ENCODE measurements around the gene SLC25A27.

SLC25A27 gene

GRCh38 chr6:46651006-46651405, 1.8 kb upstream of the SLC25A27 start:
- DNase-seq (ENCODE audit: low read depth): no peak

DNA sequence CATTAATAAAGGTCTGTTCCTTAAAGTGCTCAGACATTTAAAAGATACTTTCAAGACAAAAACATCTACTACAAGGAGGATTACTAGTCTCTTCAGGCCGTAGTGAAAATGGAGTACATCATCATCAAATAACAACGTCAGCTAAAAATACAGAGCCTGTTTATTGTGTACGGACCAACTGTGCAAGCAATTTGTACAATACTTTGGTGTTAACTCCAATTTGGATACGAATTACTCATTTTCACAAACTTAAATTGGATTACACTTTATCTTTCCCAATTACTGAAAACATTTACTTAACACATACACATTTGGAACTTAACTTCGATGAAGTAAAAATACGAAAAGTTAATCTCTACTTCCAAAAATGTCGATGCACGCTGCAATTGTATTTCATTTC, 959 bp upstream of the SLC25A27 start:
- DNase-seq (ENCODE audit: low read depth): no peak

DNA sequence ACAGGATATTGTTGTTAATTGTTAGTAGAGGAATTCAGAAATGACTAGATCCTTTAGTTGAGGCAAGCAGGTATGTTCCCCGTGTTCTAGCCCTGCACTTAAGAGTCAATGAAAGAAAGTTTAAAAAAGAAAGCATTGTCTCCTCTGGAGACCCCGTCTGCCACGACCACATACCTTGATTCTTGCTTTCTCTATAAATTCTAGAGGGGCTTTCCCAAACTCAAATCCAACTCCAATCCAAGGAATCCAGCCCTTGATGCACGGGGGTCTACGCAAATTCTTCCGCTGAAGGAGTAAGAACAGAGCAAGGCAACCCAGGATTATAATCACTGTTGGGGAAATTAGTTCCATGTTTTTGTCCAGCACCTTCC, 558 bp upstream of the SLC25A27 start:
- no peak for DNase-seq (ENCODE audit: low read depth)

- DNase-seq (ENCODE audit: low read depth): no peak
Observed at GRCh38 chr6:46653439-46654195, 842 bp downstream of the SLC25A27 start.

DNA sequence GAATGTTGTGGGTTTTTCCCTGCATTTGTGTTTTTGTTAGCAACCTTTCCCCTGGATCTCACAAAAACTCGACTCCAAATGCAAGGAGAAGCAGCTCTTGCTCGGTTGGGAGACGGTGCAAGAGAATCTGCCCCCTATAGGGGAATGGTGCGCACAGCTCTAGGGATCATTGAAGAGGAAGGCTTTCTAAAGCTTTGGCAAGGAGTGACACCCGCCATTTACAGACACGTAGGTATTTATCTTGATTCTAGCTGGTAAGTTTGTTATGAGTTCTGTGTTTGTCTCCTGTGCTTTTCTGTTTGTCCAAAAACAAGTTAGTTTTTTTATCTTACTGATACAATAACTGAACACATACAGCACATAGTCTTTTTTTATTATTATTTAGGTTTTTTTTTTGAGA, 3.0 kb downstream of the SLC25A27 start:
- no peak for DNase-seq (ENCODE audit: low read depth)

DNA sequence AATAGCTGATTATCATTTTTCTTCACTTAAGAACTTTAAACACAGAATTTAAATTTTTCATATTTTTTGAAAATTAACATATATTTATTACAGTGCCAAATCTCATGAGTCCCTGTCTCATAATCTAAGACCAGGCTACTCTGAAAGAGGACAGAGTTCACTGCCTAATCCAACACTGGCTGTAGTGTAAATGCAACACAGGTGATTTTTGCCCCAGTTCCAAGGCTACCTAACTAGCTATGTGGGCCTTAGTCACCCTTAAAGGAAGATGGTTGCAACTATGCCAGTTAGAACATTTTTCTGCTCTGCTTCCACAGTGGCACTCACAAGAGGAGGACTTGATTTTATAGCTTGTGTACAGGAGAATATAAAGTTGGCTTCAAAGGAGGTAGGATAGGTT, 4.9 kb downstream of the SLC25A27 start:
- DNase-seq (ENCODE audit: low read depth): no peak

GRCh38 chr6:46661483-46661882, 8.7 kb downstream of the SLC25A27 start:
- no peak for DNase-seq (ENCODE audit: low read depth)

GRCh38 chr6:46667377-46667776, 14.6 kb downstream of the SLC25A27 start:
- no peak for DNase-seq (ENCODE audit: low read depth)

GRCh38 chr6:46674410-46674809, 21.6 kb downstream of the SLC25A27 start:
- DNase-seq (ENCODE audit: low read depth): no peak

DNA sequence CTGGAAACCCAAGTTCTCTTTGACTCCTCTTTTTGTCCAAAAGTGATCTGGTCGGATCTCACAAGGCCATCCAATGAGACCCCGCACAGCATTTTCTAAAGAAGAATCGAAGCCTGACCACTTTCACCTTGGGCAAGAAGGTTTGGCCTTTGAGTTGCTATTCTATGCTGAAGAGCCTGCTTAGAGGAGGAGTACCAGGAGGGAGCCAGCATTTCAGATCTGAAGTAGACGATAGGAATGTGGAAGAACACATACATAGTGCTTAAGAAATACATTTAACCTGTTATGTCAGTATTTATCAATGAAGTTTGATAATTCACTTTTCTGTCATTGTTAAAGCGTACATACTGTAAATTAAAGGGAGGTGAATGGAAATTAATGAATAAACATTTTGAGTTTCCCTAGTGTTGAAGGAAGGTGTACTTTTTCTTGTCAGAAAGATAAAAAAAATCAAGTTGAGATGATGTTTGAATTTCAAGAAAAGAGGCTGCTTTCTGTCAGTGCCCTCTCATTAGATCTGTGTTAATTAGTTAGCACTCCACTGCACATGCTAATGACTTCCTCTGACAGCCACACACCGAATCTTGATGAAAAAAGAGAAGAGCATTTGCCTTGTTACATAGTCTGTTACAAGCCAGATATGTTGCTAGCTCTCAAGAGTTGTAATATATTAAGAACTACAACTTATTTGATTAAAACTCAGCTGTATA, 24.0 kb downstream of the SLC25A27 start:
- DNase-seq (ENCODE audit: low read depth): no peak

GRCh38 chr6:46677314-46677654, 24.5 kb downstream of the SLC25A27 start:
- DNase-seq (ENCODE audit: low read depth): no peak

DNA sequence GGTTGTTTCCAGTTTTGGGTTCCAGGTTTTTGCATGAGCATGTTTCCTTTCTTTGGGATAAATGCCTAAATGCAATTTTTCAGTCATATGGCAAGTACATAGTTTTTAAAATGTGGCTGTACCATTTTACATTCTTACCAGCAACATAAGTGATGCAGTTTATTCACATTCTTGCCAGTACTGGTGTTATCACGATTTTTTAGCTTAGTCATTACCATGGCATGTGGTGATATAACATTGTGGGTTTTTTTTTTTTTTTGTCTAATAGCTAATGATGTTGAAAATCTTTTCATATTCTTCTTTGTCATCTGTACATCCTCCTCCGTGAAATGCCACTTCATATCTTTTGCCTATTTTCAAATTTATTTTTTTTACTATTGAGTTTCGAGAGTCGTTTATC, 32.0 kb downstream of the SLC25A27 start:
- DNase-seq (ENCODE audit: low read depth): no peak

GRCh38 chr6:46687619-46688097, 34.9 kb downstream of the SLC25A27 start, which contains the start of gene TDRD6:
TDRD6 (plus strand) TSS chr6:46687885; CDS start chr6:46688129, 244 bp downstream.
- no peak for DNase-seq (ENCODE audit: low read depth)

DNA sequence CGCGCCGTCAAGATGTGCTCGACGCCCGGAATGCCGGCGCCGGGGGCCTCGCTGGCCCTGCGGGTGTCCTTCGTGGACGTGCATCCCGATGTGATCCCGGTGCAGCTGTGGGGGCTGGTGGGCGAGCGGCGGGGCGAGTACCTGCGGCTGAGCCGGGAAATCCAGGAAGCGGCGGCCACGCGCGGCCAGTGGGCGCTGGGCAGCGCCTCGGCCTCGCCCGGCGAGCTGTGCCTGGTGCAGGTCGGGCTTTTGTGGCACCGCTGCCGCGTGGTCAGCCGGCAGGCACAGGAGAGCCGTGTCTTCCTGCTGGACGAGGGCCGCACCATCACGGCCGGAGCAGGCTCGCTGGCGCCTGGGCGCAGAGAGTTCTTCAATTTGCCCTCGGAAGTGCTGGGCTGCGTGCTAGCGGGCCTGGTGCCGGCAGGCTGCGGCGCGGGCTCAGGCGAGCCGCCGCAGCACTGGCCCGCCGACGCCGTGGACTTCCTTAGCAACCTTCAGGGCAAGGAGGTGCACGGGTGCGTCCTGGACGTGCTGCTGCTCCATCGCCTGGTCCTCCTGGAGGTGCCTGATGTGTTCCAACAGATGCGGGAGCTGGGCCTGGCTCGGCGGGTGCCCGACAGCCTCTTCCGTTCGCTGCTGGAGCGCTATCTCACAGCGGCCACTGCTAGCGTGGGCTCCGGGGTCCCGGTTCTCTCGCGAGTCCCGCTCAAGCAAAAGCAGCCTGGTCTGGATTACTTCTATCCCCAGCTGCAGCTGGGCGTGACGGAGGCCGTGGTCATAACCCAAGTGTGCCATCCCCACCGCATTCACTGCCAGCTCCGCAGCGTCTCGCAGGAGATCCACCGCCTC, 35.6 kb downstream of the SLC25A27 start:
- DNase-seq (ENCODE audit: low read depth): no peak

DNA sequence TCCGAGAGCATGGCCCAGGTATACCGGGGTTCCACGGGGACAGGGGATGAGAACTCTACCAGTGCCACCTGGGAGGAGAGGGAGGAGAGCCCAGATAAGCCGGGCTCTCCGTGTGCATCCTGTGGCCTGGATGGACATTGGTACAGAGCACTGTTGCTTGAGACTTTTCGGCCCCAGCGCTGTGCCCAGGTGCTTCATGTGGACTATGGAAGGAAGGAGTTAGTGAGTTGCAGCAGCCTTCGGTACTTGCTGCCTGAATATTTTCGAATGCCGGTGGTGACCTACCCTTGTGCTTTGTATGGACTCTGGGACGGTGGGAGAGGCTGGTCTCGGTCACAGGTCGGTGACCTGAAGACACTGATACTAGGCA, 36.2 kb downstream of the SLC25A27 start:
- no peak for DNase-seq (ENCODE audit: low read depth)

GRCh38 chr6:46689657-46690056, 36.9 kb downstream of the SLC25A27 start:
- no peak for DNase-seq (ENCODE audit: low read depth)

DNA sequence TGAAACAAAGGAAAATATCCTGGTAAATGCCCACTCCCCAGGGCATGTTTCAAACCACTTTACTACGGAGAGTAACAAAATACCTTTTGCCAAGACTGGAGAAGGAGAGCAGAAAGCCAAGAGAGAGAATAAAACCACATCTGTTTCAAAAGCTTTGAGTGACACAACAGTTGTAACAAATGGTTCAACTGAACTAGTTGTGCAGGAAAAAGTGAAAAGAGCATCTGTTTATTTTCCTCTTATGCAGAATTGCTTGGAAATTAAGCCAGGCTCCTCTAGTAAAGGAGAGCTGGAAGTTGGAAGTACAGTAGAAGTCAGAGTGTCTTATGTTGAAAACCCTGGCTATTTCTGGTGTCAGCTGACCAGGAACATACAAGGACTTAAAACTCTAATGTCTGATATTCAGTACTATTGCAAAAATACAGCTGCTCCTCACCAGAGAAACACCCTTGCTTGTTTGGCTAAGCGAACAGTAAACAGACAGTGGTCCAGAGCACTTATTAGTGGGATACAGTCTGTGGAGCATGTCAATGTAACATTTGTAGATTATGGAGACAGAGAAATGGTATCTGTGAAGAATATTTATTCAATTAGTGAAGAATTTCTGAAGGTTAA, 37.5 kb downstream of the SLC25A27 start:
- DNase-seq (ENCODE audit: low read depth): no peak

DNA sequence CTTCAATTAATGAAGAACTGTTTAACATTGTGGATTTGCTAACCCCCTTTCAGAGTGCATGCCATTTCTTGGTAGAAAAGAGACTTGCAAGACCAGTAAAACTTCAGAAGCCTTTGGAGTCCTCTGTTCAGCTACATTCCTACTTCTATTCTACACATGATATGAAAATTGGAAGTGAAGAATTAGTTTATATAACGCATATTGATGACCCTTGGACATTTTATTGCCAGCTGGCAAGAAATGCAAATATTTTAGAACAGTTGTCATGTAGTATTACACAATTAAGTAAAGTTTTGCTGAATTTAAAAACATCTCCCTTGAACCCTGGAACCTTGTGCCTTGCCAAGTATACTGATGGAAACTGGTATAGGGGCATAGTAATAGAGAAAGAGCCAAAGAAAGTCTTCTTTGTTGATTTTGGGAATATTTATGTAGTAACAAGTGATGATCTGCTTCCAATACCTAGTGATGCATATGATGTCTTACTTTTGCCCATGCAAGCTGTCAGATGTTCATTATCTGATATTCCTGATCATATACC, 38.2 kb downstream of the SLC25A27 start:
- DNase-seq (ENCODE audit: low read depth): no peak

GRCh38 chr6:46699970-46700369, 47.2 kb downstream of the SLC25A27 start:
- DNase-seq (ENCODE audit: low read depth): no peak

GRCh38 chr6:46704562-46704961, 51.8 kb downstream of the SLC25A27 start:
- no peak for DNase-seq (ENCODE audit: low read depth)

DNA sequence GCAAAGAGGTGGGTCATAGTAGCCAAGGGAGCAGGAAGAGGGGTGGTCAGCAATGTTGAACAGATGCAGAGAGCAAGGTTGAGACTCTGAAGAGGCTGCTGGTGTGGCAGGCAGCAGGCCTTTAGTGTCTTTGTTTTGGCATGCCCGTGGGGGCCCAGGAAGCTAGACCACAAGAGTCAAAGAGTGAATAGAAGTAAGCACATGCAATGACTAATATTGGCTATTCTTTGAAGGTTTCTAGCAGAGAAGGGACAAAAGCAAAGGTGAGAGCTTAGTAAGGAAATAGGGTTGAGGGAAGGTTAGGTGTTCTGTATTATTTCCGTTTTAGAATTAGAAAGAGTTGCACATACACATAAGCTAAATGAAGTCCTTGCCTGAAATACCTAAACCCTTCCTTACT, 53.7 kb downstream of the SLC25A27 start:
- DNase-seq (ENCODE audit: low read depth): no peak

DNA sequence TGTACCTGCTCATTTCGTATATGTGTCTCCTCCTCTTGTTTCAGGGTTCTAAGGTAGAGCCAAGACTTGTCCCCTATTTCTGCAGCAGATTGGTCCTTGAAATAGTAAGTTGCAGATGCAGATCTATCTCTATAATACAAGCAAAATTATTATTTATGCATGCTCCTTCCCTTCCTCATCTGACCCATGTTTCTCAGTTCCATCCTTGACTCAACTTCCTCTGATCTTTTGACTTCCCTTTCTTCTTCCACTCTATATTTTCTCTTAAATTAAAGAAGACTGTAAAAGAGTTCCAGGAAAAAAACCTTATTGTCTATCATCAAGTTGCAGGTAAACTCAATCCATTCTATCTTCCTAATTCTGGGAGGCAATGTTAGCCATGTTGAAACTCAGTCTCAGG, 58.7 kb downstream of the SLC25A27 start:
- no peak for DNase-seq (ENCODE audit: low read depth)
